A549 (cell line): ENCODE results near the gene TFCP2. TPM values are rescaled to one million over a fixed set of nuclear protein-coding genes. Genes with fewer than 3 reads are reported as not detected.
A peak's percentile ranks its signal among the peaks of the same experiment; 100 is the strongest.

Experiments used
- ATAC-seq, 2 experiments: fragments of 200-7000 bp in 1 of 2; fragments of >200 bp in 1 of 2; cut with Nextera tagmentation in 1 of 2; cut with Tn5 transposase in 1 of 2; 3 replicates each; pipeline versions ENCODE4 v1.8.0 to v1.9.1; 2018 to 2020; ENCODE audit warnings: mild to moderate bottlenecking in 1 of 2, moderate library complexity in 1 of 2
- CTCF ChIA-PET: fragments of 300-600 bp; sonication (Branson Sonifier 250); formaldehyde crosslinking; extraction: SDS; loops from one replicate; lab custom pipeline; 2021; ENCODE audit warnings: antibody characterized with exemption, inconsistent platforms; lab: Yijun Ruan, JAX
- POLR2A ChIA-PET: fragments of 350-600 bp; formaldehyde crosslinking; extraction: SDS; loops from one replicate; lab custom pipeline; 2021; ENCODE audit warnings: antibody characterized with exemption, inconsistent platforms; lab: Yijun Ruan, JAX
- DNase-seq, 2 experiments: peaks; one replicate each; pipeline versions ENCODE4 v3.0.0 to v3.0.0-alpha.2; 2011 to 2016; ENCODE audit warnings: low read depth in 1 of 2, low spot score in 1 of 2
- FAIRE-seq: peaks from 2 replicates; lab custom pipeline; 2011; peaks lifted over from hg19 to GRCh38; lab: Jason Lieb, UNC
- H3K27ac ChIP-seq, 2 experiments: fragments of >200 bp; sonication (Bioruptor Twin); formaldehyde crosslinking; 3 replicates each; pipeline ENCODE4 v1.5.1; 2016 to 2017
- H3K4me1 ChIP-seq: fragments of >200 bp; sonication (Bioruptor Twin); formaldehyde crosslinking; 3 replicates; pipeline ENCODE4 v1.6.1; 2016
- H3K4me2 ChIP-seq: fragments of >200 bp; sonication (Bioruptor Twin); formaldehyde crosslinking; 3 replicates; pipeline ENCODE4 v1.6.1; 2016
- H3K4me3 ChIP-seq: fragments of >200 bp; sonication (Bioruptor Twin); formaldehyde crosslinking; 3 replicates; pipeline ENCODE4 v1.5.1; 2016
- H3K9me3 ChIP-seq: fragments of >200 bp; sonication (Bioruptor Twin); formaldehyde crosslinking; 3 replicates; pipeline ENCODE4 v1.6.1; 2016
- CHD2 ChIP-seq: fragments of 150-350 bp; IDR thresholded peaks from 2 replicates; pipeline ENCODE4 v1.6.1; 2014; ENCODE audit warnings: low read length; ENCODE audit not compliant: partially characterized antibody
- CHD4 ChIP-seq: fragments of 200-600 bp; sonication (generic); IDR thresholded peaks from 2 replicates; pipeline ENCODE4 v1.6.1; 2016; ENCODE audit warnings: antibody characterized with exemption, mild to moderate bottlenecking, borderline replicate concordance
- FOSL2 ChIP-seq, 2 experiments: fragments of 450-650 bp in 1 of 2; fragments of >200 bp in 1 of 2; sonication (Bioruptor Twin) in 1 of 2; formaldehyde crosslinking; IDR thresholded peaks; 2 replicates each; pipeline versions ENCODE4 v1.5.0 to v1.6.1; 2016 to 2020; ENCODE audit warnings: mild to moderate bottlenecking in 1 of 2, moderate library complexity in 1 of 2
- GATA3 ChIP-seq: IDR thresholded peaks from 2 replicates; pipeline ENCODE4 v1.6.1; 2012; ENCODE audit warnings: borderline replicate concordance
- NFE2L2 ChIP-seq: fragments of 150-350 bp; conservative IDR thresholded peaks from 2 replicates; pipeline ENCODE4 v1.6.1; 2014; ENCODE audit warnings: low read length
- PHF8 ChIP-seq: fragments of 200-600 bp; sonication (generic); IDR thresholded peaks from 2 replicates; pipeline ENCODE4 v1.6.1; 2016; ENCODE audit warnings: low read depth, mild to moderate bottlenecking, antibody characterized with exemption, moderate library complexity, borderline replicate concordance
- RARB ChIP-seq: fragments of 250-450 bp; sonication (Bioruptor Pico); IDR thresholded peaks from 2 replicates; pipeline ENCODE4 v1.8.0; 2021; ENCODE audit warnings: mild to moderate bottlenecking, moderate library complexity
- SMC3 ChIP-seq: fragments of >200 bp; sonication (Bioruptor Twin); formaldehyde crosslinking; IDR thresholded peaks from 3 replicates; pipeline ENCODE4 v1.6.1; 2018; ENCODE audit warnings: inconsistent platforms
- SREBF2 ChIP-seq: fragments of 450-650 bp; IDR thresholded peaks from 2 replicates; pipeline ENCODE4 v1.6.1; 2014; ENCODE audit warnings: mild to moderate bottlenecking, moderate library complexity
- TP53 ChIP-seq: fragments of 250-450 bp; sonication (Bioruptor Pico); IDR thresholded peaks from 2 replicates; pipeline ENCODE4 v1.5.0; 2021; ENCODE audit warnings: mild to moderate bottlenecking, moderate library complexity
- ZC3H11A ChIP-seq: fragments of 450-650 bp; IDR thresholded peaks from 2 replicates; pipeline ENCODE4 v1.6.1; 2014; ENCODE audit warnings: antibody characterized with exemption, mild to moderate bottlenecking
- WGBS: methylation state at CpG from one replicate; pipeline ENCODE4 v1.1.6; 2017; ENCODE audit errors: missing lambda C conversion rate; 5-methylcytosine and 5-hydroxymethylcytosine counted together
- polyA plus RNA-seq, 4 experiments: library from polyadenylated mRNA; depleted of rRNA in 3 of 4; stranded (reverse); fragments of >200 nt; fragmentation: RNase III in 1 of 4; extraction: RNeasy Plus Mini Kit Qiagen cat#74134 plus additional on column Dnase treatment in 1 of 4; gene quantifications; 2 replicates in 3 of 4; 3 replicates in 1 of 4; pipeline ENCODE4 v1.2.3, GENCODE V29; 2011 to 2017
- TF ChIP-seq, protein P1 (sequence below): fragments of 200-600 bp; sonication (generic); IDR thresholded peaks from 2 replicates; pipeline ENCODE4 v1.6.1; 2016; ENCODE audit warnings: antibody characterized with exemption, mild to moderate bottlenecking, moderate library complexity
- TF ChIP-seq, protein P2 (sequence below): fragments of >200 bp; sonication (Bioruptor Twin); formaldehyde crosslinking; IDR thresholded peaks from 3 replicates; pipeline ENCODE4 v1.6.1; 2016
- TF ChIP-seq, protein P3 (sequence below): IDR thresholded peaks from 2 replicates; pipeline ENCODE4 v1.6.1; 2012; ENCODE audit warnings: low read depth, borderline replicate concordance

TFCP2 gene
- polyA plus RNA-seq, 2 of the 4 experiments (the other 2 are of a cell fraction): 18.7 to 39.8 TPM

DNA sequence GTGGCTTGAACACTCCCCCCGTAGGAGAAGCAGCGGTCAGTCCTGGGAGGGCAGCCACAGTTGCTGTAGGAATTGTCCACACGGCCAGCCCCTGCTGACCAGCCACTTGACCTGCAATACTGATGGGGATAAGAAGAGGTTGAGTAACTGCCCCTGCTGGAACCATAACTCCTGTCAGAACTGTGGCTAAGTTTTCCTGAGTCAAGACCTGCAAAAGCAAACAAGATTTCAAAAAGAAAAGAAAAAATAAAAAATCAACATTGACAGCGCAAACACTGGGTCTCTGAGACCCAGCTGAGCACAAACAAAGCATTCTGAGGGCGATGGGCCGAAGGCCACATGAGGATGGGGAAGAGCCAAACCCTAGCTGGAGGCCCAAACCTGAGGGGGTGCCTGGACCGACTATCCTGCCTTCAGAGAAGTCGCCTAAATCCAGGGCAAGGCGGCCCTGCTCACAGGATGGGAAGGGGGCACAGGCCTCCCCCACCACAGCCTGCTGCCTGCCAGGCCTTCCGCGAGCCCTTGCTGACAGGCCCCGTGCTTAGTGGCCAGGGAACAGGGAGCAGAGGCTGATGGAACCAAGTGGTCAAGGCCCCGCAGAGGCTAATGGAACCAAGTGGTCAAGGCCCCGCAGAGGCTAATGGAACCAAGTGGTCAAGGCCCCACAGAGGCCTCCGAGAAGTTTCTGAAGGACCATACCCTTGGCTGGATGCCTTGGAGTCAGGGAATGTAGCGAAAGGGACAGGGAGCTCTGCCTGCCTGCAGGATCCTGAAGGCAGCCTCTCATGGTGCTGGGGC lies 25.8 kb upstream of the TFCP2 start:
- no peak for DNase-seq
- ATAC-seq: peak in 1 of 2 experiments; percentile 37; a peak in 2 of 6 replicates
- Histone ChIP-seq H3K4me2 (no peak overlapping the region), H3K27ac (no peak overlapping the region), H3K4me1 (no peaks in the 10 kb centered on the region), H3K9me3 (no peaks in the 10 kb centered on the region), H3K4me3 (no peak overlapping the region)
- TF ChIP-seq SREBF2: no peak
- no peak for FAIRE-seq
- ChIA-PET POLR2A (no interaction called here), CTCF (no interaction called here)
- 80% methylated on average over 14 of the region's 16 CpGs for WGBS

DNA sequence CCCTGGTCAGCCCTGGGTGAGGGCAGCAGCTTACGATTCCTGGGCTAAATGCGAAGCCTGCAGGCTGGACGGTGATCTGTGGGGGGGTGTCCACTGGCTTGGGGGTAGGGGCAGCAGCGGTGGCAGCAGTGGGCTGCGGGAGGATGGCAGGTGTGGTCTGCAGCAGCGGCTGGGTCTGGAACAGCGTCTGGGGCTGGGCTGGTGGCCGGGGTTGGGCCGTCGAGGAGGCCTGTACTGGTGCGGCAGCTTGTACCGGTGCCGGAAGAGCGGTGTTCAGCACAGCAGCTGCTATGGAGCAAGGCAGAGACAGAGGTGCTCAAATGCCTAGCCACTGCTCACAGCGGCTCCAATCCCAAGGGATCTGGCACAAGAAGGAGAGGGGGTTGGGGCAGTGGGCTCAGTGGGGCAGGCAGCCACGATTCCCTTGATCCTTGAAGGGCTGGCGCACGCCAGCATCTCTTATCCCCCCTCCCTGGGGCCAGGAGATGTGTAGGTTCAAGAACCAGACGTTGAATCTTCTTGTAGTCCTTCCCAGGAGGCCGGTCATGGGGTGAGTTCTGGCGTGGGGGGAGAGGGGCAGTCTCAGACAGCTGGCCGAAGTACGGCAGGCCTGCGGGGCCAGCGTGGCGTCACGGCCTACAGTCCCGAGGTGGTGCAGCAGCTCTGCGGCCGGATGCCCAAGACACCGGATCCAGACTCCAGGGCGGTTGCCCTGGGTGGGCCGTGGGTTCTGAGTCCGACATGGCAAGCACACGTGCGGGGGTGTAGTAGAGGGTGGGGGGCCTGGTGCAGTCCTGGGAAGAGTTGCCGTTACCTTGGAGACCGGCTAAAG lies 25.0 kb upstream of the TFCP2 start:
- FAIRE-seq (no peak), ATAC-seq (peak in 1 of 2 experiments; percentile 15; a peak in 1 of 6 replicates)
- POLR2A ChIA-PET: interaction anchor here (0.6 kb wide), 1 partner anchor 20 kb away, joined by 3 read pairs; the partner anchor contains the start of gene POU6F1

DNA sequence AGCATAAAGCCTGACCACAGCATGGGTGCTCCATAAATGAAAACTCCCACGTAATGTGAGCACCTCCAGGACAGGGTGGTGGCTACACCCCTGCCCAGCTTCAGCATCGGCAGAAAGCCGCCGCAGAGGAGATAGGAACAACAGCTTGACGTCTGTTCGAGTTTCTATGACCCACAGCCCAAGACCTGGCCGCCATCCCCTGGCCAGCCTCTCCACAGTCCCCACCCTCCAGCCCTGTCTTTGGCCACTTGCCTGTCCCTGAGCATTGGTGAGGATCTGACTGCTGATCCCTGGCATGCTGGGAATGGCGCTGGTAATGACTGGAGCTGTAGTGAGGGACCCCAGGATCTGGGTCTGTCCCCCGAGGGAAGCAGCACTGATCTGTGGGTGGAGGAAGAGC lies 23.6 kb upstream of the TFCP2 start:
- no peak overlapping the region for H3K4me3 ChIP-seq
- H3K4me2 ChIP-seq: no peak overlapping the region
- H3K27ac ChIP-seq: no peak overlapping the region
- POLR2A ChIA-PET: no interaction called here
- FAIRE-seq (no peak), DNase-seq (no peak), ATAC-seq (no peak)
- no peaks in the 10 kb centered on the region for H3K4me1 ChIP-seq
- H3K9me3 ChIP-seq: no peaks in the 10 kb centered on the region
- TF ChIP-seq CHD2: no peak
- TF ChIP-seq ZC3H11A: no peak
- TF ChIP-seq, protein P1, sequence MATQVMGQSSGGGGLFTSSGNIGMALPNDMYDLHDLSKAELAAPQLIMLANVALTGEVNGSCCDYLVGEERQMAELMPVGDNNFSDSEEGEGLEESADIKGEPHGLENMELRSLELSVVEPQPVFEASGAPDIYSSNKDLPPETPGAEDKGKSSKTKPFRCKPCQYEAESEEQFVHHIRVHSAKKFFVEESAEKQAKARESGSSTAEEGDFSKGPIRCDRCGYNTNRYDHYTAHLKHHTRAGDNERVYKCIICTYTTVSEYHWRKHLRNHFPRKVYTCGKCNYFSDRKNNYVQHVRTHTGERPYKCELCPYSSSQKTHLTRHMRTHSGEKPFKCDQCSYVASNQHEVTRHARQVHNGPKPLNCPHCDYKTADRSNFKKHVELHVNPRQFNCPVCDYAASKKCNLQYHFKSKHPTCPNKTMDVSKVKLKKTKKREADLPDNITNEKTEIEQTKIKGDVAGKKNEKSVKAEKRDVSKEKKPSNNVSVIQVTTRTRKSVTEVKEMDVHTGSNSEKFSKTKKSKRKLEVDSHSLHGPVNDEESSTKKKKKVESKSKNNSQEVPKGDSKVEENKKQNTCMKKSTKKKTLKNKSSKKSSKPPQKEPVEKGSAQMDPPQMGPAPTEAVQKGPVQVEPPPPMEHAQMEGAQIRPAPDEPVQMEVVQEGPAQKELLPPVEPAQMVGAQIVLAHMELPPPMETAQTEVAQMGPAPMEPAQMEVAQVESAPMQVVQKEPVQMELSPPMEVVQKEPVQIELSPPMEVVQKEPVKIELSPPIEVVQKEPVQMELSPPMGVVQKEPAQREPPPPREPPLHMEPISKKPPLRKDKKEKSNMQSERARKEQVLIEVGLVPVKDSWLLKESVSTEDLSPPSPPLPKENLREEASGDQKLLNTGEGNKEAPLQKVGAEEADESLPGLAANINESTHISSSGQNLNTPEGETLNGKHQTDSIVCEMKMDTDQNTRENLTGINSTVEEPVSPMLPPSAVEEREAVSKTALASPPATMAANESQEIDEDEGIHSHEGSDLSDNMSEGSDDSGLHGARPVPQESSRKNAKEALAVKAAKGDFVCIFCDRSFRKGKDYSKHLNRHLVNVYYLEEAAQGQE: no peak
- CTCF ChIA-PET: interaction anchor here (1.2 to 3.3 kb wide), 2 partner anchors 14 kb away, joined by 3 to 11 read pairs; no protein-coding TSS in a partner anchor
- WGBS: 84% methylated on average over 9 of the region's 9 CpGs

More for the DNA sequence above, 25.0 kb upstream of the TFCP2 start:
- no peak for DNase-seq
- no peak overlapping the region for H3K27ac ChIP-seq
- WGBS: 87% methylated on average over 33 of the region's 38 CpGs
- TF ChIP-seq, protein P2, sequence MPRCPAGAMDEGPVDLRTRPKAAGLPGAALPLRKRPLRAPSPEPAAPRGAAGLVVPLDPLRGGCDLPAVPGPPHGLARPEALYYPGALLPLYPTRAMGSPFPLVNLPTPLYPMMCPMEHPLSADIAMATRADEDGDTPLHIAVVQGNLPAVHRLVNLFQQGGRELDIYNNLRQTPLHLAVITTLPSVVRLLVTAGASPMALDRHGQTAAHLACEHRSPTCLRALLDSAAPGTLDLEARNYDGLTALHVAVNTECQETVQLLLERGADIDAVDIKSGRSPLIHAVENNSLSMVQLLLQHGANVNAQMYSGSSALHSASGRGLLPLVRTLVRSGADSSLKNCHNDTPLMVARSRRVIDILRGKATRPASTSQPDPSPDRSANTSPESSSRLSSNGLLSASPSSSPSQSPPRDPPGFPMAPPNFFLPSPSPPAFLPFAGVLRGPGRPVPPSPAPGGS: no peak
- TF ChIP-seq TP53 (no peak), SMC3 (no peak), GATA3 (no peak), PHF8 (no peak), FOSL2 (IDR thresholded peaks at IDR 0.05) (no peak), FOSL2 (CRISPR knock-in tag; IDR thresholded peaks at IDR 0.05) (no peak), NFE2L2 (no peak), CHD4 (no peak), RARB (CRISPR knock-in tag) (no peak)
- TF ChIP-seq, protein P3, sequence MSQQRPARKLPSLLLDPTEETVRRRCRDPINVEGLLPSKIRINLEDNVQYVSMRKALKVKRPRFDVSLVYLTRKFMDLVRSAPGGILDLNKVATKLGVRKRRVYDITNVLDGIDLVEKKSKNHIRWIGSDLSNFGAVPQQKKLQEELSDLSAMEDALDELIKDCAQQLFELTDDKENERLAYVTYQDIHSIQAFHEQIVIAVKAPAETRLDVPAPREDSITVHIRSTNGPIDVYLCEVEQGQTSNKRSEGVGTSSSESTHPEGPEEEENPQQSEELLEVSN: no peak
- no peaks in the 10 kb centered on the region for H3K4me1 ChIP-seq
- no peak overlapping the region for H3K4me2 ChIP-seq
- no peak overlapping the region for H3K4me3 ChIP-seq
- H3K9me3 ChIP-seq: no peaks in the 10 kb centered on the region
- CTCF ChIA-PET: no interaction called here
